NCI-H2171 treated with DMSO at 0.1 percent for 48 hours (cell line): ENCODE data around the gene RBFOX1.

Source experiments
- DNase-seq: peaks from one replicate; lab custom pipeline; 2025; lab: John Stamatoyannopoulos, UW

The RBFOX1 gene

GRCh38 chr16:7524419-7524818, 191.8 kb downstream of the RBFOX1 start:
- no peak for DNase-seq

GRCh38 chr16:7526736-7527135, 194.1 kb downstream of the RBFOX1 start:
- DNase-seq, result no peak

- DNase-seq, result no peak
Observed at GRCh38 chr16:7532534-7532933, 199.9 kb downstream of the RBFOX1 start.

- DNase-seq, result no peak
Observed at GRCh38 chr16:7534749-7535148, 202.1 kb downstream of the RBFOX1 start.

GRCh38 chr16:7541026-7541425, 208.4 kb downstream of the RBFOX1 start:
- DNase-seq, result no peak

GRCh38 chr16:7545251-7545650, 212.6 kb downstream of the RBFOX1 start:
- no peak for DNase-seq

- DNase-seq, result no peak
Observed at GRCh38 chr16:7546948-7547347, 214.3 kb downstream of the RBFOX1 start.

GRCh38 chr16:7547736-7548135, 215.1 kb downstream of the RBFOX1 start:
- DNase-seq, result no peak

- DNase-seq, result no peak
Observed at GRCh38 chr16:7548796-7549318, 216.2 kb downstream of the RBFOX1 start.

GRCh38 chr16:7550096-7550495, 217.5 kb downstream of the RBFOX1 start:
- no peak for DNase-seq

GRCh38 chr16:7555459-7555858, 222.8 kb downstream of the RBFOX1 start:
- no peak for DNase-seq

- no peak for DNase-seq
Observed at GRCh38 chr16:7561908-7562405, 229.3 kb downstream of the RBFOX1 start.

GRCh38 chr16:7566360-7566759, 233.7 kb downstream of the RBFOX1 start:
- DNase-seq, result no peak

- DNase-seq, result no peak
Observed at GRCh38 chr16:7571366-7571765, 238.7 kb downstream of the RBFOX1 start.

GRCh38 chr16:7577588-7577987, 244.9 kb downstream of the RBFOX1 start:
- no peak for DNase-seq

- no peak for DNase-seq
Observed at GRCh38 chr16:7579454-7579853, 246.8 kb downstream of the RBFOX1 start.

GRCh38 chr16:7581175-7581574, 248.5 kb downstream of the RBFOX1 start:
- DNase-seq, result no peak

- no peak for DNase-seq
Observed at GRCh38 chr16:7583396-7583795, 250.8 kb downstream of the RBFOX1 start.

- no peak for DNase-seq
Observed at GRCh38 chr16:7584561-7584960, 251.9 kb downstream of the RBFOX1 start.

- no peak for DNase-seq
Observed at GRCh38 chr16:7585705-7586104, 253.1 kb downstream of the RBFOX1 start.

- DNase-seq, result no peak
Observed at GRCh38 chr16:7590934-7591333, 258.3 kb downstream of the RBFOX1 start.

GRCh38 chr16:7596308-7596707, 263.7 kb downstream of the RBFOX1 start:
- DNase-seq, result no peak

- no peak for DNase-seq
Observed at GRCh38 chr16:7597677-7598076, 265.0 kb downstream of the RBFOX1 start.

- DNase-seq, result no peak
Observed at GRCh38 chr16:7601100-7601499, 268.5 kb downstream of the RBFOX1 start.
